Mesodermal cell (in vitro differentiated cells): Measurements from ENCODE around the gene OR10A2.
"Not testable (repeated sequence)": the region's sequence is repeated elsewhere in the genome, so short reads cannot be mapped to it uniquely, and the experiment has no call there.

Experiments
- H3K27ac ChIP-seq: 2 replicates; pipeline ENCODE4 v1.7.0; 2013; ENCODE audit warnings: mild to moderate bottlenecking, low read depth, low read length, moderate library complexity; ENCODE audit not compliant: severe bottlenecking
- H3K36me3 ChIP-seq: 2 replicates; pipeline ENCODE4 v1.7.1; 2013; ENCODE audit warnings: mild to moderate bottlenecking, low read length, moderate library complexity; ENCODE audit not compliant: control insufficient read depth, insufficient read depth
- H3K4me1 ChIP-seq: one replicate; pipeline ENCODE4 v1.7.1; 2013; ENCODE audit warnings: mild to moderate bottlenecking, low read length; ENCODE audit not compliant: insufficient read depth, control insufficient read depth, poor library complexity, severe bottlenecking
- H3K4me3 ChIP-seq: 2 replicates; pipeline ENCODE4 v1.7.0; 2013; ENCODE audit warnings: low read length, control low read depth, mild to moderate bottlenecking; ENCODE audit not compliant: insufficient read depth, poor library complexity, severe bottlenecking; ENCODE audit errors: extremely low read depth
- H3K9me3 ChIP-seq: 2 replicates; pipeline ENCODE4 v1.7.1; 2013; ENCODE audit warnings: mild to moderate bottlenecking, low read length, moderate library complexity; ENCODE audit not compliant: control insufficient read depth
- WGBS, 2 experiments: methylation state at CpG; one replicate each; pipeline ENCODE4 v1.1.5; 2013; ENCODE audit warnings: missing lambda C conversion rate in 2 of 2; ENCODE audit not compliant: insufficient coverage in 2 of 2; 5-methylcytosine and 5-hydroxymethylcytosine counted together

OR10A2 gene

DNA sequence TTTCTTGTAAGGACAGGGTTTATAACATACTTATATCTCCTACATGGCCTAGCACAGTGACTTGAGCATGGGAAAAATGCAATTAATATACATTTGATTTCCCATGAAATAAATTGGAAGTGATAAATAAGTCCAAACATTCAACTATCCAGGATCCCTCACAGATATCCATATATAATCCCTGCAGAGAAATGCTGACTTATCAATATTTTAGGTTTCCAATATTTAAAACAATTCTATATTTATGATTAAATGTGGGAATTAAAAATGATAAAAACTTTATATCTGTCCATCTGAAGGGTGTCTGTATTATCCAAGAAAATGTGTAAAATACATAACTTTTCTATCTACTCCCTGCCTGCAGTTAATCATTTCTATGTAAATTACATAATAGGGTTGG lies 19.9 kb downstream of the OR10A2 start:
- no peak overlapping the region for H3K27ac ChIP-seq
- no peak overlapping the region for H3K4me3 ChIP-seq
- no peaks in the 10 kb centered on the region for H3K9me3 ChIP-seq
- H3K4me1 ChIP-seq, result no peaks in the 10 kb centered on the region
- H3K36me3 ChIP-seq, result no peaks in the 10 kb centered on the region

DNA sequence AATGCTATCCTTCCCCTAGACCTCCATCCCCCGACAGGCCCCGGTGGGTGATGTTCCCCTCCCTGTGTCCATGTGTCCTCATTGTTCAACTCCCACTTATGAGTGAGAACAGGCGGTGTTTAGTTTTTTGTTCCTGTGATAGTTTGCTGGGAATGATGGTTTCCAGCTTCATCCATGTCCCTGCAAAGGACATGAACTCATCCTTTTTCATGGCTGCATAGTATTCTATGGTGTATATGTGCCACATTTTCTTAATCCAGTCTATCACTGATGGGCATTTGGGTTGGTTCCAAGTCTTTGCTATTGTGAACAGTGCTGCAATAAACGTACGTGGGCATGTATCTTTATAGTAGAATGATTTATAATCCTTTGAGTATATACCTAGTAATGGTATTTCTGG lies 24.9 kb downstream of the OR10A2 start:
- H3K9me3 ChIP-seq, H3K36me3 ChIP-seq, H3K4me3 ChIP-seq, H3K4me1 ChIP-seq, H3K27ac ChIP-seq: not testable (repeated sequence)
- 92% methylated on average over 2 of the region's 5 CpGs; no CpG with 5 or more reads in 1 of the 2 experiments for WGBS, 2 experiments

DNA sequence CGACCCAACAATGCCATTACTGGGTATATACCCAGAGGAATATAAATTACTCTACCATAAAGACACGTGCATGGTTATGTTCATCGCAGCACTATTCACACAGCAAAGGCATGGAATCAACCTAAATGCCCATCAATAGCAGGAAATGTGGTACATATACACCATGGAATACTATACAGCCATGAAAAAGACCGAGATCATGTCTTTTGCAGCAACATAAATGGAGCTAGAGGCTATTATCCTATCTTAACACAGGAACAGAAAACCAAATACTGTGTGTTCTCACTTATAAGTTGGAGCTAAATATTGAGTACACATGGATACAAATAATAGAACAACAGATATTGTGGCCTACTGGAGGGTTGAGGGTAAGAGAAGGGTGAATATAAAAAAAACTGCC lies 26.0 kb downstream of the OR10A2 start:
- Histone ChIP-seq H3K36me3 (no peaks in the 10 kb centered on the region), H3K4me3 (no peak overlapping the region), H3K4me1 (no peaks in the 10 kb centered on the region), H3K9me3 (peaks cover 4% of the 10 kb centered on the region), H3K27ac (no peak overlapping the region)
- WGBS, 2 experiments, result 75 to 90% methylated on average over 2 of the region's 4 CpGs

DNA sequence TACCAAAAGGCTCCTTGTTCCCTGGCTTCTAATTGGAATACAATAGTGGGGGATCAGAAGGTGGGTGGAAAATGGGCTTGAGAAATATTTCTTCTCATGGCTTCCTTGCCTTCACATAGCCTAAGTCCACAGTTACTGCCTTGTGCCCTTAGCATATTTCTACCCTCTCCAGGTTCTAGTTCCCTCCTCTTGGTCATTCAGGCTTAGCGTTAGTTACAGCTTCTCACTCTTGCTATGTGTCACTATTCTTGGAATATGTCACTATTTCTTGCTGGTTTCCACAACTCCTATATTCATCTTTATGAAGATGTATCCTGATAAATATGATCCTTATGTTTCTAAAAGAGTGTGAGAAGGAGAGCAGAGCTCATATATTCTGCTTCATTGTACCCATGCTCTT lies 27.0 kb downstream of the OR10A2 start:
- Histone ChIP-seq H3K4me1 (no peaks in the 10 kb centered on the region), H3K4me3 (no peak overlapping the region), H3K9me3 (peaks cover 4% of the 10 kb centered on the region), H3K27ac (no peak overlapping the region), H3K36me3 (no peaks in the 10 kb centered on the region)
- WGBS, 2 experiments, result no CpG with 5 or more reads among the region's 1 CpG

DNA sequence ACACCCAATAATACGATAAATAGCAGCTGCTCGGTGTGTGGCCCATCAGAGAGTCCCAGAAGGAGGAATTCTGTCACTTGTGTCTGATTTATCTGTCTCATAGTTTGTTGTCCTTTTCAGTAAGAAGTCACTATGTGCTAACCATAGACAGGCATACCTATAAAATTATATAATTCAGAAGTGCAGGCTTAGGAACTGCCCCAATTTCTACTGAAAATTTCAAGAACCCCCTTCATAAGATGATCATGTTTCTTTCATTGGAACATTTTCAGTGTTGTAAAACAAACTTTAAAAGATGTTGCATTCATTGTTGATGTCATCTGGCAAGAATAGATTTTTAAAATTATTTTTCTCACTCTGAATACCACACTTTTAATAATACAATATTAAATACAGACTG lies 29.5 kb downstream of the OR10A2 start, which contains the start of gene OR2D2:
OR2D2 (minus strand) TSS at position 101 of the 400 bp plus-strand sequence; CDS start at position 101, 0 bp downstream.
- peaks cover 4% of the 10 kb centered on the region for H3K9me3 ChIP-seq
- H3K36me3 ChIP-seq, result no peaks in the 10 kb centered on the region
- no peaks in the 10 kb centered on the region for H3K4me1 ChIP-seq
- WGBS, 2 experiments, result no CpG with 5 or more reads among the region's 2 CpGs
- H3K27ac ChIP-seq, result no peak within 1 kb of the TSS
- H3K4me3 ChIP-seq, result no peak within 1 kb of the TSS

DNA sequence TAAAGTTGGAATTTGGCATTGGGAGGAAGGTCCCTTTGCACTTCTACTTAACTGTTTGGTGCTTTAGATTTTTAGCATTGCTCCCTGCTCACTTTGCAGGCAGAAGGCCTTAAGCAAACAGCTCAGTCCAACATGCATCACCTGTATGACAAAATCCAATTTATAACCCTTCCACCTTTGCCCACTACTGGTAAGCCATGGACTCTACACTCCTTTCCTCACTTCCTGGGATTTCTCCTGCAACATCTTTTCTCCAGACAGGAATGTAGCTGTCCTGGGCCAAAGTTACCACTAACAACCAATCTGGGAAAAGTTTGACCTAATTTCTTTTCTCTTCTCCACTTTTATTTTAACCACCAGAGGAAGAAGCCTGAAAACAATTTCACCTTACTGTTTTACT lies 31.2 kb downstream of the OR10A2 start:
- Histone ChIP-seq H3K4me3 (no peak overlapping the region), H3K4me1 (no peaks in the 10 kb centered on the region), H3K27ac (no peak overlapping the region), H3K9me3 (no peaks in the 10 kb centered on the region), H3K36me3 (no peaks in the 10 kb centered on the region)

DNA sequence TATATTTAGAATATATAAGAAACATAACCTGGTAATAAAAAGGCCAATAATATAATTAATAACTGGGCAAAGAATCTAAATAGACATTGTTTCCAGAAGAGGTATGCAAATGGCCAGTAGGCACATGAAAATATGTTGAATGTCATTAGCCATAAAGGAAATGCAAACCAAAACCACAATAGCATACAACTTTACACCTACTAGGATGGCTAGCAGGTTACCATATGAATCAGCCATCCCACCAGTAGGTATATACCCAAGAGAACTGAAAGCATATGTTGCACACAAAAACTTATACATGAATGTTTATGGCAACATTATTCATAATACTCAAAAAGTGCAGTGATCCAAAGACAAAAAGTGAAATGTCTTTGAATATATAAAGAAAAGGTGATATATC lies 32.2 kb downstream of the OR10A2 start:
- Histone ChIP-seq H3K9me3 (no peaks in the 10 kb centered on the region), H3K4me1 (no peaks in the 10 kb centered on the region), H3K4me3 (no peak overlapping the region), H3K36me3 (no peaks in the 10 kb centered on the region), H3K27ac (no peak overlapping the region)

DNA sequence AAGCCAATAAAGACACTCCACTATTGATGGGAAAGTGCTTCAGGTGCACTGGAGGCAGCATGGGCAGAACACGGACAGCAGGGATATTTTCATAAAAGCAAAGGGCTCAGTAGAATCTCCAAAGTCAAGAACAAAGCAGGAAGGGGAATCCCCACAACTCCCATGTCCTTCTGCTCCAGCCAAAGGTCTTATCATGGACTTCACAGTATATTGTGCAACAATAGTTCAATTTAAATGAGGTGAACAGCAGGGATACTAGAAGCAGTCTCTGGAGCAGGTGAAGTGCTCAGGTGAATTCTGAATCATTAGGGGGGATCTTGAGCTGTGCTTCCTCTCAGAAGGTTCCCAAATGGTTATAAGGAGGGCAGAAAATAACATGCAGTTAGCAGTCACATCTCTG lies 36.1 kb downstream of the OR10A2 start:
- H3K27ac ChIP-seq, result no peak overlapping the region
- H3K4me1 ChIP-seq, result no peaks in the 10 kb centered on the region
- no peaks in the 10 kb centered on the region for H3K36me3 ChIP-seq
- H3K4me3 ChIP-seq, result no peak overlapping the region
- H3K9me3 ChIP-seq, result no peaks in the 10 kb centered on the region
- 100% methylated on average over 1 of the region's 1 CpG; no CpG with 5 or more reads in 1 of the 2 experiments for WGBS, 2 experiments

DNA sequence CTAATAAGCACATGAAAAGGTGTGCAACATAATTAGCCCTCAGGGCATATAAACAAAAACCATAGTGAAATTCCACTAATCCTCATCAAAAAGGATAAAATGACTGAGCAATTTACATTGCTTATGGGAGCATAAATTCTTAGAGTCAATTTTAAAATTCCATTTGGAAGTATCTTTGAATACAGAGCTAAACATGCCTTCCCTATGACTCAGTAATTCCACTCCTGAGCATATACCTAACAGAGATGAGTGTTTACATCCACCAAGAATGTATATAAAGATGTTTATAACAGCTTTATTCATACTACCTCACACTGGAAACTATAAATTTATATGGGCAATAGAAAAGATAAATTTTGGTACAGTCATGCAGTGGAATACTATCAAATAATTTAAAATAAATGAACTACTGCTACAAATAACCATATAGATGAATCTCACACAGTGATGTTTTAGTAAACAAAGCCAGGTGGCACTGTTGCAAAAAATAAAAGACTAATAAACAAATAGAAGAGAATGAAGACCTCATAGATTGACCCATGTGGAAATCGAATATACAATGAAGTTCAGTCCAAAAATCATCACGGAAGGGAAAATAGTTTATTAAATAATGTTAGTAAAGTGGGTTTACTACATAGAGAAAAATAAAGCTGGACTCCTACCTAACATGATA lies 37.6 kb downstream of the OR10A2 start:
- Histone ChIP-seq H3K4me1 (no peaks in the 10 kb centered on the region), H3K36me3 (no peaks in the 10 kb centered on the region), H3K9me3 (no peaks in the 10 kb centered on the region), H3K27ac (no peak overlapping the region), H3K4me3 (no peak overlapping the region)
- WGBS, 2 experiments, result no CpG with 5 or more reads among the region's 2 CpGs

DNA sequence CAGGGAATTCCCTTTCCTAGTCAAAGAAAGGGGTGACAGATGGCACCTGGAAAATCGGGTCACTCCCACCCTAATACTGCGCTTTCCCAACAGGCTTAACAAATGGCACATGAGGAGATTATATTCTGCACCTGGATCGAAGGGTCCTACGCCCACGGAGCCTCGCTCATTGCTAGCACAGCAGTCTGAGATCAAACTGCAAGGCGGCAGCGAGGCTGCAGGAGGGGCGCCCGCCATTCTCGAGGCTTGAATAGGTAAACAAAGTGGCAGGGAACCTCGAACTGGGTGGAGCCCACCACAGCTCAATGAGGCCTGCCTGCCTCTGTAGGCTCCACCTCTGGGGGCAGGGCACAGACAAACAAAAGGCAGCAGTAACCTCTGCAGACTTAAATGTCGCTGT lies 41.9 kb downstream of the OR10A2 start:
- WGBS, 2 experiments, result 89 to 90% methylated on average over 12 to 13 of the region's 13 CpGs
- H3K9me3 ChIP-seq, H3K4me1 ChIP-seq, H3K36me3 ChIP-seq, H3K4me3 ChIP-seq, H3K27ac ChIP-seq: not testable (repeated sequence)

DNA sequence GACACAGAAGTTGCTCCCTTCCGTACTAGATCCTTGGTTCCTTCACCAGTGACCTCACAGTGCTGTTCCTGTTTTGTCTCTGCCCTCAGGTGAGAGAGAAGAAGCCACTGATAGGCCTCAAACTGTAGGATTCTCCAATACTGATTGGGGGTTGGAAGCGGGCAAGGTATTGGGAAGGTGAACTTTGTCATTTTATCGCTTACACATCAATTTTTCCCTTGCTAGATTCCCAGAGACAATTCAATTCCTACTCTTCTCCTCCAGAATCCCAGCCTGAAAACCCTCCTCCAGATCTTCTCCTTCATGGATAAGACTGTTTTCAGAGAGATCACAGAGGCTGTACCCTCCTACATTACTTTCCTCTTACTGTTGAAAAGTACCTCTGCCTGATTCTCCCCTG lies 48.5 kb downstream of the OR10A2 start:
- no peak overlapping the region for H3K27ac ChIP-seq
- H3K4me1 ChIP-seq, result no peaks in the 10 kb centered on the region
- 100% methylated on average over 1 of the region's 3 CpGs; no CpG with 5 or more reads in 1 of the 2 experiments for WGBS, 2 experiments
- H3K9me3 ChIP-seq, result no peaks in the 10 kb centered on the region
- H3K36me3 ChIP-seq, result no peaks in the 10 kb centered on the region
- no peak overlapping the region for H3K4me3 ChIP-seq
